Measurements from ENCODE around the gene TTC27. TPM values are rescaled to one million over a fixed set of nuclear protein-coding genes. Genes with fewer than 3 reads are reported as not detected.

TTC27 gene
- total and polyA plus RNA-seq, 10 of the 15 experiments (the other 5 are each of a cell fraction or from before 2014, with no cell fraction given): 20.4 to 34.9 (median 26.0) TPM

DNA sequence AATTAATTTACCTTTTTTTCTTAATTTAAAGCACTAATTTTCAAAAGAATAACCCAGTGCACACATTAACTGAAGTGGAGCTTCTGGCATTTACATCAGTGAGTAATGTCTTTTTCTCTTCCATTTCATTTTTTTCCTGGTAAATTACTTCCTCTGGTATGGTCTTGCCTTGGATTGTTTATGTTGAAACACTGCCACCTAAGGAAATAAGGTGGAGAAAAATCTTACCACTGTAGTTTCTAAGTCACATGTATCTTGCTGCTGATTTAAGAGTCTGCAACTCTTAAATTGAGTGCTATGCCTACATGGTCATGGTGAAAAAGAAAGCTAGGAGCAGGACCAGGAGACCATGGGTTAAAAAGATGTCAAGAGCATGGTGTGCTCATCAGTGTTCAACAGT lies 51.0 kb downstream of the TTC27 start:
- Histone ChIP-seq H3K4me3 (no peak overlapping the region), H3K27ac (ENCODE audit: control insufficient read depth, insufficient read depth) (no peak overlapping the region), H3K79me2 (ENCODE audit: control insufficient read depth, insufficient read depth, low read length) (no peaks in the 10 kb centered on the region), H3K9ac (ENCODE audit: control insufficient read depth, insufficient read depth, low read length) (no peak overlapping the region), H4K20me1 (ENCODE audit: control insufficient read depth, insufficient read depth) (no peaks in the 10 kb centered on the region), H3K36me3 (ENCODE audit: control insufficient read depth in 2 of 2, insufficient read depth in 2 of 2, low read length in 1 of 2) (peaks cover 0 to 4% of the 10 kb centered on the region in 2 experiments; a peak in 2 of 4 replicates), H3K4me1 (ENCODE audit: control insufficient read depth, insufficient read depth, low read length) (no peaks in the 10 kb centered on the region), H3K27me3 (replicated peaks in 1 of 2; ENCODE audit: control insufficient read depth in 2 of 2, insufficient read depth in 2 of 2, low read length in 1 of 2) (no peaks in the 10 kb centered on the region), H2AFZ (ENCODE audit: control insufficient read depth, low read depth, low read length) (no peak overlapping the region), H3K4me2 (ENCODE audit: control insufficient read depth, insufficient read depth) (no peak overlapping the region), H3K9me3 (replicated peaks; ENCODE audit: control insufficient read depth, insufficient read depth, low read length) (no peaks in the 10 kb centered on the region)
- BruUV-seq (replicated peaks): no TSS peak
- ATAC-seq: no peak
- intact Hi-C loops (cut with micrococcal nuclease; ENCODE audit: unreplicated experiment) (no loop called here), in situ Hi-C loops (cut with MboI) (no loop called here)
- POLR2A ChIA-PET: interaction anchor here (1.2 kb wide), 1 partner anchor 13 kb away, joined by 4 read pairs; no protein-coding TSS in a partner anchor
- SMC1A ChIA-PET (ENCODE audit: uncharacterized antibody, unreplicated experiment): interaction anchor here (1.0 kb wide), 1 partner anchor 296 kb away, joined by 3 read pairs; no protein-coding TSS in a partner anchor
- CTCF ChIA-PET: no interaction called here
- no peak for FAIRE-seq
- RAD21 ChIA-PET (ENCODE audit: unreplicated experiment): interaction anchor here (0.6 kb wide), 1 partner anchor 32 kb away, joined by 3 read pairs; no protein-coding TSS in a partner anchor
- no peak for DNase-seq (ENCODE audit: low read depth, low spot score)
- no peak for TF ChIP-seq TBL1XR1 (IDR thresholded peaks at IDR 0.05; ENCODE audit: low read depth, low read length)
- TF ChIP-seq RB1 (IDR thresholded peaks at IDR 0.05; ENCODE audit: borderline replicate concordance): no peak
- TF ChIP-seq ZZZ3 (IDR thresholded peaks at IDR 0.05; ENCODE audit: control insufficient read depth, insufficient read length, low read depth): no peak
- TF ChIP-seq STAT1 (conservative IDR thresholded peaks at IDR 0.05): no peak
- TF ChIP-seq, protein P1, sequence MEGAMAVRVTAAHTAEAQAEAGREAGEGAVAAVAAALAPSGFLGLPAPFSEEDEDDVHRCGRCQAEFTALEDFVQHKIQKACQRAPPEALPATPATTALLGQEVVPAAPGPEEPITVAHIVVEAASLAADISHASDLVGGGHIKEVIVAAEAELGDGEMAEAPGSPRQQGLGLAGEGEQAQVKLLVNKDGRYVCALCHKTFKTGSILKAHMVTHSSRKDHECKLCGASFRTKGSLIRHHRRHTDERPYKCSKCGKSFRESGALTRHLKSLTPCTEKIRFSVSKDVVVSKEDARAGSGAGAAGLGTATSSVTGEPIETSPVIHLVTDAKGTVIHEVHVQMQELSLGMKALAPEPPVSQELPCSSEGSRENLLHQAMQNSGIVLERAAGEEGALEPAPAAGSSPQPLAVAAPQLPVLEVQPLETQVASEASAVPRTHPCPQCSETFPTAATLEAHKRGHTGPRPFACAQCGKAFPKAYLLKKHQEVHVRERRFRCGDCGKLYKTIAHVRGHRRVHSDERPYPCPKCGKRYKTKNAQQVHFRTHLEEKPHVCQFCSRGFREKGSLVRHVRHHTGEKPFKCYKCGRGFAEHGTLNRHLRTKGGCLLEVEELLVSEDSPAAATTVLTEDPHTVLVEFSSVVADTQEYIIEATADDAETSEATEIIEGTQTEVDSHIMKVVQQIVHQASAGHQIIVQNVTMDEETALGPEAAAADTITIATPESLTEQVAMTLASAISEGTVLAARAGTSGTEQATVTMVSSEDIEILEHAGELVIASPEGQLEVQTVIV (IDR thresholded peaks at IDR 0.05; ENCODE audit: borderline replicate concordance, partially characterized antibody): no peak
- no peak for TF ChIP-seq FOS (IDR thresholded peaks at IDR 0.05; ENCODE audit: borderline replicate concordance, extremely low read depth, insufficient read length)
- TF ChIP-seq MTA2 (IDR thresholded peaks at IDR 0.05; ENCODE audit: low read depth): no peak
- TF ChIP-seq NFYB (IDR thresholded peaks at IDR 0.05; ENCODE audit: insufficient read depth, low read depth, low read length): no peak
- TF ChIP-seq, protein P2, sequence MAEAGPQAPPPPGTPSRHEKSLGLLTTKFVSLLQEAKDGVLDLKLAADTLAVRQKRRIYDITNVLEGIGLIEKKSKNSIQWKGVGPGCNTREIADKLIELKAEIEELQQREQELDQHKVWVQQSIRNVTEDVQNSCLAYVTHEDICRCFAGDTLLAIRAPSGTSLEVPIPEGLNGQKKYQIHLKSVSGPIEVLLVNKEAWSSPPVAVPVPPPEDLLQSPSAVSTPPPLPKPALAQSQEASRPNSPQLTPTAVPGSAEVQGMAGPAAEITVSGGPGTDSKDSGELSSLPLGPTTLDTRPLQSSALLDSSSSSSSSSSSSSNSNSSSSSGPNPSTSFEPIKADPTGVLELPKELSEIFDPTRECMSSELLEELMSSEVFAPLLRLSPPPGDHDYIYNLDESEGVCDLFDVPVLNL (IDR thresholded peaks at IDR 0.05; ENCODE audit: low read depth, low read length): no peak
- TF ChIP-seq, protein P3, sequence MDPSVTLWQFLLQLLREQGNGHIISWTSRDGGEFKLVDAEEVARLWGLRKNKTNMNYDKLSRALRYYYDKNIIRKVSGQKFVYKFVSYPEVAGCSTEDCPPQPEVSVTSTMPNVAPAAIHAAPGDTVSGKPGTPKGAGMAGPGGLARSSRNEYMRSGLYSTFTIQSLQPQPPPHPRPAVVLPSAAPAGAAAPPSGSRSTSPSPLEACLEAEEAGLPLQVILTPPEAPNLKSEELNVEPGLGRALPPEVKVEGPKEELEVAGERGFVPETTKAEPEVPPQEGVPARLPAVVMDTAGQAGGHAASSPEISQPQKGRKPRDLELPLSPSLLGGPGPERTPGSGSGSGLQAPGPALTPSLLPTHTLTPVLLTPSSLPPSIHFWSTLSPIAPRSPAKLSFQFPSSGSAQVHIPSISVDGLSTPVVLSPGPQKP (IDR thresholded peaks at IDR 0.05; ENCODE audit: low read depth, low read length): no peak
- TF ChIP-seq, protein P4, sequence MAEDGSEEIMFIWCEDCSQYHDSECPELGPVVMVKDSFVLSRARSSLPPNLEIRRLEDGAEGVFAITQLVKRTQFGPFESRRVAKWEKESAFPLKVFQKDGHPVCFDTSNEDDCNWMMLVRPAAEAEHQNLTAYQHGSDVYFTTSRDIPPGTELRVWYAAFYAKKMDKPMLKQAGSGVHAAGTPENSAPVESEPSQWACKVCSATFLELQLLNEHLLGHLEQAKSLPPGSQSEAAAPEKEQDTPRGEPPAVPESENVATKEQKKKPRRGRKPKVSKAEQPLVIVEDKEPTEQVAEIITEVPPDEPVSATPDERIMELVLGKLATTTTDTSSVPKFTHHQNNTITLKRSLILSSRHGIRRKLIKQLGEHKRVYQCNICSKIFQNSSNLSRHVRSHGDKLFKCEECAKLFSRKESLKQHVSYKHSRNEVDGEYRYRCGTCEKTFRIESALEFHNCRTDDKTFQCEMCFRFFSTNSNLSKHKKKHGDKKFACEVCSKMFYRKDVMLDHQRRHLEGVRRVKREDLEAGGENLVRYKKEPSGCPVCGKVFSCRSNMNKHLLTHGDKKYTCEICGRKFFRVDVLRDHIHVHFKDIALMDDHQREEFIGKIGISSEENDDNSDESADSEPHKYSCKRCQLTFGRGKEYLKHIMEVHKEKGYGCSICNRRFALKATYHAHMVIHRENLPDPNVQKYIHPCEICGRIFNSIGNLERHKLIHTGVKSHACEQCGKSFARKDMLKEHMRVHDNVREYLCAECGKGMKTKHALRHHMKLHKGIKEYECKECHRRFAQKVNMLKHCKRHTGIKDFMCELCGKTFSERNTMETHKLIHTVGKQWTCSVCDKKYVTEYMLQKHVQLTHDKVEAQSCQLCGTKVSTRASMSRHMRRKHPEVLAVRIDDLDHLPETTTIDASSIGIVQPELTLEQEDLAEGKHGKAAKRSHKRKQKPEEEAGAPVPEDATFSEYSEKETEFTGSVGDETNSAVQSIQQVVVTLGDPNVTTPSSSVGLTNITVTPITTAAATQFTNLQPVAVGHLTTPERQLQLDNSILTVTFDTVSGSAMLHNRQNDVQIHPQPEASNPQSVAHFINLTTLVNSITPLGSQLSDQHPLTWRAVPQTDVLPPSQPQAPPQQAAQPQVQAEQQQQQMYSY (CRISPR knock-in tag; IDR thresholded peaks at IDR 0.05): no peak
